OCI-LY1 (cell line): Measurements from ENCODE around the gene VEPH1.
A peak's percentile ranks its signal among the peaks of the same experiment; 100 is the strongest.

Experiments used
- CTCF ChIP-seq: fragments of 200-600 bp; sonication (generic), shearing (Covaris generic); IDR thresholded peaks from 2 replicates; pipeline ENCODE4 v1.5.1; 2017; ENCODE audit warnings: mild to moderate bottlenecking, antibody characterized with exemption, low read length, moderate library complexity, mixed read lengths
- EZH2 ChIP-seq: fragments of 200-600 bp; sonication (generic), shearing (Covaris generic); IDR thresholded peaks from 2 replicates; pipeline ENCODE4 v1.8.0; 2017; ENCODE audit warnings: borderline replicate concordance, mixed run types, mild to moderate bottlenecking, antibody characterized with exemption, low read length, moderate library complexity, mixed read lengths

- peak; percentile 97 for TF ChIP-seq CTCF
- no peak for TF ChIP-seq EZH2
These were observed 29.5 kb upstream of the VEPH1 start for GRCh38 chr3:157532529-157533297.
